Measurements from ENCODE around the gene IL1RAP. TPM values are rescaled to one million over a fixed set of nuclear protein-coding genes. Genes with fewer than 3 reads are reported as not detected.

Gene IL1RAP
- total and polyA plus RNA-seq, 9 of the 15 experiments (the other 6 are each of a cell fraction or from before 2014, with no cell fraction given): 0.23 to 1.8 (median 0.88) TPM

DNA sequence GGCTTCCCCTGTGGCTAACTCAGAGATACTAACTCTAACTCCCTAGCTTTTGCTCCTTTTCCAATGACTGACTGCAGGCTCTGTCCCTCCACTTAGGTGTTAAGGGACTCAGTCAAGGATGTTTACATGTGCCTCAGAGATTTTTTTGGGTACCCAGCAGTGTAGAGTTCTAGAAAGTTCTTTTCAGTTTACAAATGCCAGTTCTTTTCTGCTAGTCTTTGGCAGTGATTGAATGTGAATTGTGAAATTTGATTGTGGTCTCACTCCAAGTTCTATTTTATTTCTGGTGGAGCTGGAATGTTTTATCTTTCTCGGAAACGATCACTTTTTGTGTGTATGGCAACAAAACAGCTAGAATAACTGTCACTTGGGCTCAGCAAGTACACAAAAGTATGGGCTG, 60.6 kb downstream of the IL1RAP start:
- in situ Hi-C loops (cut with MboI): no loop called here
- H3K27me3 ChIP-seq (ENCODE audit: control insufficient read depth in 2 of 2, insufficient read depth in 2 of 2, low read length in 2 of 2): no peaks in the 10 kb centered on the region
- H3K4me1 ChIP-seq (replicated peaks in 1 of 2; ENCODE audit: control insufficient read depth in 2 of 2, insufficient read depth in 2 of 2, low read length in 2 of 2): no peaks in the 10 kb centered on the region
- ATAC-seq (no peak), FAIRE-seq (no peak), DNase-seq (ENCODE audit: extremely low read depth in 1 of 4, low spot score in 3 of 4) (no peak)
- H3K4me3 ChIP-seq: no peak overlapping the region
- H3K9me1 ChIP-seq (ENCODE audit: control insufficient read depth, insufficient read depth, low read length): no peaks in the 10 kb centered on the region
- ChIA-PET POLR2A (no interaction called here), CTCF (ENCODE audit: low intra/inter-chr PET ratio) (no interaction called here)
- H3K9me3 ChIP-seq (replicated peaks; ENCODE audit: control insufficient read depth, insufficient read depth, low read depth, low read length): no peaks in the 10 kb centered on the region
- H3K79me2 ChIP-seq (ENCODE audit: control insufficient read depth, insufficient read depth, low read length): no peaks in the 10 kb centered on the region
- H4K20me1 ChIP-seq (replicated peaks; ENCODE audit: control insufficient read depth, insufficient read depth, low read length): no peaks in the 10 kb centered on the region
- no peak overlapping the region for H2AFZ ChIP-seq (ENCODE audit: low read depth, low read length)
- no peak overlapping the region for H3K27ac ChIP-seq (ENCODE audit: extremely low read depth, low read depth, low read length)
- BruUV-seq (replicated peaks): no TSS peak
- WGBS (ENCODE audit: insufficient coverage, low coverage, missing lambda C conversion rate): 5% methylated on average over 2 of the region's 2 CpGs
- no peak overlapping the region for H3K4me2 ChIP-seq (ENCODE audit: insufficient read depth, low read length)
- H3K36me3 ChIP-seq (ENCODE audit: control insufficient read depth, insufficient read depth, low read length): no peaks in the 10 kb centered on the region
- no peak overlapping the region for H3K9ac ChIP-seq (ENCODE audit: insufficient read depth in 1 of 2, low read depth in 2 of 2, low read length in 2 of 2)
- intact Hi-C loops (cut with micrococcal nuclease): no loop called here
- TF ChIP-seq, protein P1, sequence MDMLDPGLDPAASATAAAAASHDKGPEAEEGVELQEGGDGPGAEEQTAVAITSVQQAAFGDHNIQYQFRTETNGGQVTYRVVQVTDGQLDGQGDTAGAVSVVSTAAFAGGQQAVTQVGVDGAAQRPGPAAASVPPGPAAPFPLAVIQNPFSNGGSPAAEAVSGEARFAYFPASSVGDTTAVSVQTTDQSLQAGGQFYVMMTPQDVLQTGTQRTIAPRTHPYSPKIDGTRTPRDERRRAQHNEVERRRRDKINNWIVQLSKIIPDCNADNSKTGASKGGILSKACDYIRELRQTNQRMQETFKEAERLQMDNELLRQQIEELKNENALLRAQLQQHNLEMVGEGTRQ (CRISPR knock-in tag; IDR thresholded peaks at IDR 0.05): no peak
- no peak for TF ChIP-seq ZC3H8 (IDR thresholded peaks at IDR 0.05)
- TF ChIP-seq, protein P2, sequence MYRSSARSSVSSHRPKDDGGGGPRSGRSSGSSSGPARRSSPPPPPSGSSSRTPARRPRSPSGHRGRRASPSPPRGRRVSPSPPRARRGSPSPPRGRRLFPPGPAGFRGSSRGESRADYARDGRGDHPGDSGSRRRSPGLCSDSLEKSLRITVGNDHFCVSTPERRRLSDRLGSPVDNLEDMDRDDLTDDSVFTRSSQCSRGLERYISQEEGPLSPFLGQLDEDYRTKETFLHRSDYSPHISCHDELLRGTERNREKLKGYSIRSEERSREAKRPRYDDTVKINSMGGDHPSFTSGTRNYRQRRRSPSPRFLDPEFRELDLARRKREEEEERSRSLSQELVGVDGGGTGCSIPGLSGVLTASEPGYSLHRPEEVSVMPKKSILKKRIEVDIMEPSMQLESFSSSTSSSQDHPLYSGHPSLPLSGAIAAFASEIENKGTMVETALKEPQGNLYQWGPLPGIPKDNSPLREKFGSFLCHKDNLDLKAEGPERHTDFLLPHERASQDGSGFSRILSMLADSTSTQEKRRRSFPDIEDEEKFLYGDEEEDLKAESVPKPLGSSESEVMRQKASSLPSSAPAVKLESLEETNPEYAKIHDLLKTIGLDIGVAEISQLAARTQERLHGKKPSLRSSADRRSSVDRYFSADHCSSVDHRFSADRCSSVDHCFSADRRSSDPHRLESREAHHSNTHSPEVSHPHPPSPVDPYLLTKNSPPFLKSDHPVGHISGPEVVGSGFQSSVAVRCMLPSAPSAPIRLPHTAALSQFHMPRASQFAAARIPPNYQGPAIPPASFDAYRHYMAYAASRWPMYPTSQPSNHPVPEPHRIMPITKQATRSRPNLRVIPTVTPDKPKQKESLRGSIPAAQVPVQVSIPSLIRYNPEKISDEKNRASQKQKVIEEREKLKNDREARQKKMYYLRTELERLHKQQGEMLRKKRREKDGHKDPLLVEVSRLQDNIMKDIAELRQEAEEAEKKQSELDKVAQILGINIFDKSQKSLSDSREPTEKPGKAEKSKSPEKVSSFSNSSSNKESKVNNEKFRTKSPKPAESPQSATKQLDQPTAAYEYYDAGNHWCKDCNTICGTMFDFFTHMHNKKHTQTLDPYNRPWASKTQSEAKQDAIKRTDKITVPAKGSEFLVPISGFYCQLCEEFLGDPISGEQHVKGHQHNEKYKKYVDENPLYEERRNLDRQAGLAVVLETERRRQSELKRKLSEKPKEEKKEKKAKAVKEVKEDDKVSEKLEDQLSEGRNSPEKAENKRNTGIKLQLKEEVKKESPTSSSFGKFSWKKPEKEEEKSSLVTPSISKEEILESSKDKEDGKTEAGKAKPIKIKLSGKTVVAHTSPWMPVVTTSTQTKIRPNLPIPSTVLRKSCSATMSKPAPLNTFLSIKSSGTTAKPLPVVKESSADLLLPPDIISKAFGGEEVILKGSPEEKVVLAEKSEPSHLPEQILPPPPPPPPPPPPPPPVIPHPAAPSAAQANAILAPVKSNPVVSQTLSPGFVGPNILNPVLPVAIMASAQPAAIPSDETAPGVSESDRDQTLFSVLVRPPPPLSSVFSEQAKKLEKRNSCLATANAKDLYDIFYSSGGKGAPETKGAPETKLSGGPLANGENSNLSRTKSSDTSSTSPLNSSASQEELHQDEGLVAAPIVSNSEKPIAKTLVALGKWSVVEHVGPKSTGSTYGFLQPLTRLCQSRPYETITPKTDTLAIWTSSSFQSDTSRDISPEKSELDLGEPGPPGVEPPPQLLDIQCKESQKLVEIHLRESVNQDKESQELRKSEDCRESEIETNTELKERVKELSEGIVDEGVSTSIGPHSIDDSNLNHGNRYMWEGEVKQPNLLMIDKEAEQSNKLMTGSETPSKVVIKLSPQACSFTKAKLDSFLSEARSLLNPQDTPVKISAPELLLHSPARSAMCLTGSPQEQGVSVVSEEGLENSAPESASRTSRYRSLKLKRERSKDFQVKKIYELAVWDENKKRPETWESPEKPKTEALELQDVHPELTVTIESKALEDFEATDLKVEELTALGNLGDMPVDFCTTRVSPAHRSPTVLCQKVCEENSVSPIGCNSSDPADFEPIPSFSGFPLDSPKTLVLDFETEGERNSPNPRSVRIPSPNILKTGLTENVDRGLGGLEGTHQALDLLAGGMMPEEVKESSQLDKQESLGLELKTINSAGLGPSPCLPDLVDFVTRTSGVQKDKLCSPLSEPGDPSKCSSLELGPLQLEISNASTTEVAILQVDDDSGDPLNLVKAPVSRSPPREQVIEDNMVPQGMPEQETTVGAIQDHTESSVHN (IDR thresholded peaks at IDR 0.05; ENCODE audit: borderline replicate concordance in 1 of 2, low read depth in 1 of 2): no peak
